Measurements from ENCODE around the gene ATP9B. TPM values are rescaled to one million over a fixed set of nuclear protein-coding genes. Genes with fewer than 3 reads are reported as not detected.

ATP9B gene
- total RNA-seq, 1 experiment from 2014 or later = 10.2 TPM

DNA sequence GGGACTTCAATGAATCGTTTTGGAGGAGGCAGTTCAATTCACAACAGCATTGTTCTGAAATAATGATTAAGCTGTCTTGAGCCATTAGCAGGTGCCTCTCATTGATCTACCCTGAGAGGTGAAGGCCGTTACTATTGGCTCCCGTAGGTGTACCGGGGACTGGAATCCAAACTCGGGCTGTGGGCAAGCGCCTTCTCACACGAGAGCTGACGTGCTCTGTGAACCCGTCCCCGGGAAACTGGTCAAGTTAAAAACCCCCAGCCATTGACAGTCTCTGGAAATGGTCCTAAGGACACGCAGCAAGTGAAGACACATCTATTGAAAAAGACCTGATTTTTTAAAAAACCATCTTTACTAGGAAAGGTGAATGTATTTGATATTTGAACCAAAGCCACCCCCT lies 318.4 kb downstream of the ATP9B start:
- no peak for DNase-seq (ENCODE audit: extremely low read depth, low read depth)

DNA sequence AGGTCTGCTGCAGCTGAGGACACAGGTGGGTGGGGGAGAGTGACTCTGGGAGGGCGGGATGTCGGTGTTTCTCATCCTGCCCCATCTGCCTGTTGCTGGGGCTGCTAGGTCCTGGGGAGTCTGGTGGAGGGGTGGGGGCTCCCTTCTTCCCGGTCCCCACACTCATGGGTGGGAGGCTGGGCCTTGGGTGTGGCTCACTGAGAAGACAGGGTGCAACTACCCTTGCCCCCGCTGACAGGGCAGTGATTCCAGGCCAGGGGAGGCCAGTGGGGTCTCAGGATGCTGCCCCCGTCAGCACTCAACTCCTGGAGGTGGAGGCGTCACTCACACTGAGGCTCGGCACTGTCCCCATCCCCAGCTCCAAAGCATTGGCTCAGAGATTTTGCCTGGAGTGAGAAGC lies 318.8 kb downstream of the ATP9B start:
- DNase-seq (ENCODE audit: extremely low read depth, low read depth) = no peak

GRCh38 chr18:79389689-79390088 lies 320.5 kb downstream of the ATP9B start:
- no peak for DNase-seq (ENCODE audit: extremely low read depth, low read depth)

GRCh38 chr18:79392226-79392625 lies 323.0 kb downstream of the ATP9B start:
- DNase-seq (ENCODE audit: extremely low read depth, low read depth) = no peak

DNA sequence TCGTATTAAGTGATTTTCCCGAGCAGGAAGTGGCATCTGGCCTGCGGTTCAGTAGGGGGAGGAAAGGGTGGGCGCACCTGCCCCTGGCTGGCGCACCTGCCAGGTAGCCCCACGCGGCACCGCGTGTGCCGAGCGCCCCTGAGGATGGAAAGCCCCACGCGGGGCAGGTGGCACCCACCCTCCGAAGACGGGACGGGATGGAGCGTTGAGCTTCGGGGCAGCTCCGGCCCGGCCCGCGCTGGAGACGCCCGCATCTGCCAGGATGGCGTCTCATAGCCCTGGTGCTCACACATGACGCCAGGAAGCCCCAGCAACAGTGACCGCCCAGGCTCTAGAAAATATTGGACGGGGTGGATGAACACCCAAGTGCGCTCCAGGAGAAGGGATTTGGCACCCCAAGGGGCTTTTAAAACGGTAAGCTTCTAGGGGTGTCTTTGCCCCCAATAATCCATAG lies 324.0 kb downstream of the ATP9B start:
- no peak for DNase-seq (ENCODE audit: extremely low read depth, low read depth)

GRCh38 chr18:79393635-79394533 lies 324.7 kb downstream of the ATP9B start:
- peak; percentile 57 for DNase-seq (ENCODE audit: extremely low read depth, low read depth)

GRCh38 chr18:79394534-79395307 lies 325.5 kb downstream of the ATP9B start:
- DNase-seq (ENCODE audit: extremely low read depth, low read depth) = no peak

DNA sequence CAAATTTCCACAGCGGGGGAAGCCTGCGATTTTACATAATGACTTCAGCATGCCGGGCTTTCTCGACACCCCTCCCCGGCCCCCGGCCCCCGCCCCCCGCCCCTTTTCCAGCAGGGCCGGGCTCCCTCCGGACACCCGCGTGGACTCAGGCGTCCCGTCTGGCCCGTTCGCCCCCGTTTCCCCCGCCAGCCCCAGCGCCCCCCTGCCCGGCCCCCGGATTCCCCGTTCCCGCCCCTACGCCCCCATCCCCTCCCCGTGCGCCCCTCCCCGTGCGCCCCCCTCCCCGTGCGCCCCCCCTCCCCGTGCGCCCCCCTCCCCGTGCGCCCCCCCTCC lies 326.1 kb downstream of the ATP9B start:
- no peak for DNase-seq (ENCODE audit: extremely low read depth, low read depth)

DNA sequence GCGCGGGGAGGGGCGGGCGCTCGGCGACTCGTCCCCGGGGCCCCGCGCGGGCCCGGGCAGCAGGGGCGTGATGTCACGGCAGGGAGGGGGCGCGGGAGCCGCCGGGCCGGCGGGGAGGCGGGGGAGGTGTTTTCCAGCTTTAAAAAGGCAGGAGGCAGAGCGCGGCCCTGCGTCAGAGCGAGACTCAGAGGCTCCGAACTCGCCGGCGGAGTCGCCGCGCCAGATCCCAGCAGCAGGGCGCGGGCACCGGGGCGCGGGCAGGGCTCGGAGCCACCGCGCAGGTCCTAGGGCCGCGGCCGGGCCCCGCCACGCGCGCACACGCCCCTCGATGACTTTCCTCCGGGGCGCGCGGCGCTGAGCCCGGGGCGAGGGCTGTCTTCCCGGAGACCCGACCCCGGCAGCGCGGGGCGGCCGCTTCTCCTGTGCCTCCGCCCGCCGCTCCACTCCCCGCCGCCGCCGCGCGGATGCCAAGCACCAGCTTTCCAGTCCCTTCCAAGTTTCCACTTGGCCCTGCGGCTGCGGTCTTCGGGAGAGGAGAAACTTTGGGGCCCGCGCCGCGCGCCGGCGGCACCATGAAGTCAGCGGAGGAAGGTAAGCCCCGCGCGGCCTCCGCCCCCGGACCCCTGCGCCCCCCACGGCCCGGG lies 326.7 kb downstream of the ATP9B start, which contains the start of gene NFATC1:
TSS of gene NFATC1 (plus strand) at position 170 of the 644 bp plus-strand sequence. CDS start at position 465, 295 bp downstream.
- DNase-seq (ENCODE audit: extremely low read depth, low read depth) = peak; percentile 32

GRCh38 chr18:79396431-79397246 lies 327.4 kb downstream of the ATP9B start:
- DNase-seq (ENCODE audit: extremely low read depth, low read depth) = no peak

DNA sequence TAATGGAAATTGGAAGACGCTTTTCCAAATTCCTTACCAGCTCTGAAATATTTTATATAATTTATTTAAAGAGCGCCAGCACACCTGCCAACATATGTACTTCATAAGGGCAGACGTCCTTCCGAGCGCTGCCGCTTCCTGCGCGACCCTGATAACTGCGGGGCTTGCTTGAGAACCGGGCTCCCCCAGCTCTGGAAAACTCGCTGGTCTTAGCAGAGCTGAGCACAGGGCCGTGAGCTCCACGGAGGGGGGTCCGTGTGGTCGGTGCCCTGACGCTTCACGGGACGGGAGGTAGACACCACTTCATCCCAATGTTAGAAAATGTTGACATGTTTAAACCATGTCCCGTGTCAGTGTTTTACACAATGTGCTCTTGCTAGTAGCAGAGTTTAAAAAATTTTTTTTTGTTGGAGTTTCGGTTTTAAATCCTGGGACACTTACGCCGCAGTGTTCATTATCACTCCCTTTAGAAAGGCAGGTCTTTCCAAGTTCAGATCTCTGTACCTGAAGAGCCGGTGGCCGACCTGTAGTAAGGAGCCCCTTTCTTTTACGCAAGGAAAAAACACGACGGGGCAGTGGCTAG lies 328.1 kb downstream of the ATP9B start:
- DNase-seq (ENCODE audit: extremely low read depth, low read depth) = no peak

GRCh38 chr18:79397830-79398761 lies 328.9 kb downstream of the ATP9B start:
- DNase-seq (ENCODE audit: extremely low read depth, low read depth) = no peak

- no peak for DNase-seq (ENCODE audit: extremely low read depth, low read depth)
These were observed 330.3 kb downstream of the ATP9B start for GRCh38 chr18:79399275-79400081.

DNA sequence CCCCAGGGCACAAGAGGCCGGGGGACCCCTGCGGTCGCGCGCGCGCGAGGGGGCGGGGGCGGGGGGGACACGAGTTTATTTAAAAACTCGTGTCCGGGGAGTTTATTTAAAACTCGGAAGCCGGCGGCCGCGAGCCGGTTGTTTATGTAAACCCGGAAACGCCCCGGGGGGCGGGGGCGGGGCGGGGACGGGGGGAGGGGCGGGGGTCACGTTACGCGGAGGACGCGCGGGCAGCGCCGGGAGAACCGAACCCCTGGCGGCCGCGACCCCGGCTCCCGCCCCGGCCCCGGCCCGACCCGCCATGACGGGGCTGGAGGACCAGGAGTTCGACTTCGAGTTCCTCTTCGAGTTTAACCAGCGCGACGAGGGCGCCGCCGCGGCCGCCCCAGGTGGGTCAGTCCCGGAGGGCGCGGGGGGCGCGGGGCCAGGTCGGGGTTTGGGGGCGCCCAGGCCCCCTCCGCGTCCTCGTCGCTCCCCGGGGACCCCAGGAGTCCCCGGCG lies 330.9 kb downstream of the ATP9B start:
- no peak for DNase-seq (ENCODE audit: extremely low read depth, low read depth)

DNA sequence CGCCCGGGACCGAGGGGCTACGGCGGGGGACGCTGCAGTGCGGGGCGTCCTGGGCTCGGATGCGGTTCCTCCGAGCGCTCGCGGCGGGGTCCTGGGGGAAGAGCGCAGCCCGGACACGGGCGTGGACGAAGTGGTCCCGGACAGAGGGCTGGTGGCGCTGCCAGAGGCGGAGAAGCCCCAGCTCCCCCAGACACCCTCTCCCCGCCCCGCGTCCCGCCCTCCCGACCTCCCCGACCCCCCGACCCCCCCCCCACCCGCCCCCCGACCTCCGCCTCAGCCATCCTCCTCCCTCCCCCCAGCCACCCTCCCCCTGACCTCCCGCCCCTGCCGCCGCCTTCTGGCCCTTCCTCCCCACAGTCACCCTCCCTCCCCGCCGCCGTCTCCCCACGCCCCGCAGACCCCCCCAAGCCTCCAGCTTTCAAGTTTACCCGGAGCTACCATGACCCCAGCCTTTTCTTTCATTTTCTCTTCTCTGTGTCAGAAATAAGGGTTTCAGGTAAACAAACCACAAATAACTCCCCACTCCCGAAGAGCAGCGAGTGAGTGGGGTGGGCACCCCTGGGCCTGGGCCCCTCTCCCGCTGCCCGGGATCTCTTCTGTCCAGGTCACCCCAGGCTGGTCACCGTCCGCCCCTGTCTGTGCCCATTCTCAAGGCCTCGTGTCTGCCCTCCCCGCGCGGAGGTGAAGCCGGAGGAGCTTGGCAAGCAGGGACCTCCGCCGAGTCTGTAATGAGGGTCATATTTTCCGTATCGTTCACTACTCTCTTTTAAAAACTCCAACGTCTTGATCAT lies 331.6 kb downstream of the ATP9B start:
- DNase-seq (ENCODE audit: extremely low read depth, low read depth) = no peak

DNA sequence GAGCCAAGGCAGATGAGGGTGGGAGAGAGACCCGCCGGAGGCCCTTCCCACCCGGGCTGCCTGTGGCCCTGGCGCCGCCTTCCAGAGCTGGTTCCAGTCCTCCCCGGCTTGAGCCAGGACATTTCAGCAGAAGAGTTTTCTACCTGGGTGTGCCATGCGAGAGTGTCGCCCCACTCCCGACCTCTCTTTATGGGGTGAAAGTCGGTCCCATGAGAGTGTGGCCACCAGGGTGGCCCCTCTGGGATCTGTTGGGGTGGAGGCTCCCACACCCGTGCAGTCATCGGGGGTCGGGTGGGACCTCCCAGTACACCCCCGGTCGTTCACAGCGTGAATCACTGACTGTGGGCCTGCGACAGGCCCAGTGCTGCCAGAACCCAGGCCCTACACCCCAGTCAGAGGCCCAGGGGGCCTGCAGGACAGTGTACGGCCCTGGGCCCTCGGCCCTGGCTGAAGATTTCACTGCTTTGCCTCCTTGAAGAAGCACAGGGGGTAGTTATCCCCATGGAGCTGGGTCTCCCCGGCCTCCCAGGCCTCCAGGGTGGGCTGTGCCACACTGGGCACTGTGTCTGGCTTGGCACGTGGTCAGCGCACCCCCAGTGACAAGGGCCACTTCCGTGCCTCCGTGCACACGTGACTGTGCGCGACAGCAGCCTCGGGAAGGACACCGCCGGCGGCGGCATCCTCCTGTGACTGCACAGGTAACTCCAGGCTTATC lies 332.5 kb downstream of the ATP9B start:
- DNase-seq (ENCODE audit: extremely low read depth, low read depth) = no peak
